BLaER1 treated with 17β-estradiol and CSF1 and Interleukin-3, amounts not matched to agents 10 nM and 100 nM (cell line): Measurements from ENCODE around the gene NRK.

Experiments
- H3K27ac ChIP-seq, 11 experiments: shearing (Covaris generic); formaldehyde crosslinking; 2 replicates each; pipeline ENCODE4 v1.8.1; 2022
- H3K27me3 ChIP-seq, 11 experiments: shearing (Covaris generic); formaldehyde crosslinking; 2 replicates each; pipeline ENCODE4 v1.8.1; 2022
- H3K36me3 ChIP-seq, 11 experiments: shearing (Covaris generic); formaldehyde crosslinking; 2 replicates each; pipeline ENCODE4 v1.8.1; 2022
- H3K4me1 ChIP-seq, 10 experiments: shearing (Covaris generic); formaldehyde crosslinking; 2 replicates each; pipeline ENCODE4 v1.8.1; 2022
- H3K4me2 ChIP-seq, 11 experiments: shearing (Covaris generic); formaldehyde crosslinking; 2 replicates each; pipeline ENCODE4 v1.8.1; 2022
- H3K4me3 ChIP-seq, 10 experiments: shearing (Covaris generic); formaldehyde crosslinking; 2 replicates each; pipeline ENCODE4 v1.8.1; 2022
- H3K9ac ChIP-seq, 11 experiments: shearing (Covaris generic); formaldehyde crosslinking; 2 replicates each; pipeline ENCODE4 v1.8.1; 2022
- H3K9me3 ChIP-seq, 11 experiments: shearing (Covaris generic); formaldehyde crosslinking; replicated peaks in 1 of 11; 2 replicates each; pipeline ENCODE4 v1.8.1; 2022
- H4K20me1 ChIP-seq, 11 experiments: shearing (Covaris generic); formaldehyde crosslinking; 2 replicates each; pipeline ENCODE4 v1.8.1; 2022
- Cebpa-rat ChIP-seq, 11 experiments: shearing (Covaris generic); IDR thresholded peaks; 2 replicates each; pipeline ENCODE4 v1.8.1; 2022

NRK gene

DNA sequence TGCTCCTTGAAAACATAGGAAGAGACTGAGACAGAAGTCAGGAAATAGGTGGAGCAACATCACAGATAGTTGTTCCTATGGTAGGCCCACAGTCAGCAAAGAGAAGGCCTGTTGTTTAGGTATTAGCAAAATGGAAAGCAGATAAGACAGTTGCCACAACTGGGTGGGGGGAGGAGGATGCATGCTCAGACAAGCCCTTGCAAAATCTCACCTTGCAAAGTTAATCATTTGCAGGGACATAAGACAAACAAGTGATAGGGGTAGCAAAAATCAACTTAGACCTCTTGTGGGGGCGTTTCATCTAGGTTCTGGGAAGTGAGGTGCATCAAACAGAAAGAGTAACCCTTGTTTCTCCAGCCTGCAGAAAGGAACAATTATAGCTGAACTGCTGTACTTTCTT is 185.5 kb downstream of the NRK start:
- H3K9me3 ChIP-seq: peaks cover 17 to 39% (median 30%) of the 10 kb centered on the region in 11 experiments
- no peak overlapping the region for H3K9ac ChIP-seq
- no peak overlapping the region for H3K27ac ChIP-seq
- TF ChIP-seq Cebpa-rat (IDR thresholded peaks at IDR 0.05): no peak
- no peaks in the 10 kb centered on the region for H3K36me3 ChIP-seq
- H3K4me2 ChIP-seq: no peak overlapping the region
- no peaks in the 10 kb centered on the region for H4K20me1 ChIP-seq
- H3K27me3 ChIP-seq: peaks cover 47 to 99% (median 96%) of the 10 kb centered on the region in 11 experiments
- no peaks in the 10 kb centered on the region for H3K4me1 ChIP-seq
- H3K4me3 ChIP-seq: no peak overlapping the region
